ENCODE data around the gene ZNF775.

ZNF775 gene

GRCh38 chr7:150368884-150369747 is 10.0 kb upstream of the ZNF775 start:
- DNase-seq (ENCODE audit: low read depth in 3 of 3): peak in 1 of 3 donors; percentile 51

GRCh38 chr7:150369748-150370501 is 9.2 kb upstream of the ZNF775 start:
- no peak for DNase-seq (ENCODE audit: low read depth in 3 of 3)

DNA sequence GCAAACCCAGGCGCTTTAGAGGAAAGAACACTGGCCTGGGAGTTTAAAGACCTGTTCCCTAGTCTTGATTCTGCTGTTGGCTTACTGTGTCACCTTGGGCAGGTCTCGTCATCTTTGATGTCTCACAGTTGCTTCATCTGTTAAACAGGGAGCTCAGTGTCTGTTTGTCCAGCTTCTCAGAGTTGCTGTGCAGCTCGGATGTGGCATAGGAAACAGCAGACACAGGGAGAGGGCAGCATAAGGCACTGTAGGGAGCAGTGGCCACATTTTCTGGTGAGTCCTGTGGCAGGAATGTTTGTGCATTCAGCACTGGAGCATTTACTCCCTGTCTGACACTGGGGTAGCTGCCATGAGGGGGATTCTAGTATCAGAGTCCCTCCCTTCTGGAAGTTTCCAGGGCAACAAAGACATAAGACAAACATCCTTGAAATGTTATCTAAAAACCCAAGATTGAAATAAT is 8.5 kb upstream of the ZNF775 start:
- no peak for DNase-seq (ENCODE audit: low read depth in 3 of 3)

DNA sequence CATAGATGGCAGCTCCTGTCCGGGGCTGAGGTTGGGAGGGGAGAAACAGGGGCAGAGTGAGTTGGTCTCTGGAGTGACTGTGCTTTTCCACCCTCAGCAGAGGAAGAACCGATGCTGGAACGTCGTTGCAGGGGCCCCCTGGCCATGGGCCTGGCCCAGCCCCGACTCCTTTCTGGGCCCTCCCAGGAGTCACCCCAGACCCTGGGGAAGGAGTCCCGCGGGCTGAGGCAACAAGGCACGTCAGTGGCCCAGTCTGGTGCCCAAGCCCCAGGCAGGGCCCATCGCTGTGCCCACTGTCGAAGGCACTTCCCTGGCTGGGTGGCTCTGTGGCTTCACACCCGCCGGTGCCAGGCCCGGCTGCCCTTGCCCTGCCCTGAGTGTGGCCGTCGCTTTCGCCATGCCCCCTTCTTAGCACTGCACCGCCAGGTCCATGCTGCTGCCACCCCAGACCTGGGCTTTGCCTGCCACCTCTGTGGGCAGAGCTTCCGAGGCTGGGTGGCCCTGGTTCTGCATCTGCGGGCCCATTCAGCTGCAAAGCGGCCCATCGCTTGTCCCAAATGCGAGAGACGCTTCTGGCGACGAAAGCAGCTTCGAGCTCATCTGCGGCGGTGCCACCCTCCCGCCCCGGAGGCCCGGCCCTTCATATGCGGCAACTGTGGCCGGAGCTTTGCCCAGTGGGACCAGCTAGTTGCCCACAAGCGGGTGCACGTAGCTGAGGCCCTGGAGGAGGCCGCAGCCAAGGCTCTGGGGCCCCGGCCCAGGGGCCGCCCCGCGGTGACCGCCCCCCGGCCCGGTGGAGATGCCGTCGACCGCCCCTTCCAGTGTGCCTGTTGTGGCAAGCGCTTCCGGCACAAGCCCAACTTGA is 7.8 kb upstream of the ZNF775 start:
- DNase-seq (ENCODE audit: low read depth in 3 of 3): no peak

DNA sequence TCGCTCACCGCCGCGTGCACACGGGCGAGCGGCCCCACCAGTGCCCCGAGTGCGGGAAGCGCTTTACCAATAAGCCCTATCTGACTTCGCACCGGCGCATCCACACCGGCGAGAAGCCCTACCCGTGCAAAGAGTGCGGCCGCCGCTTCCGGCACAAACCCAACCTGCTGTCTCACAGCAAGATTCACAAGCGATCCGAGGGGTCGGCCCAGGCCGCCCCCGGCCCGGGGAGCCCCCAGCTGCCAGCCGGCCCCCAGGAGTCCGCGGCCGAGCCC is 7.2 kb upstream of the ZNF775 start:
- no peak for DNase-seq (ENCODE audit: low read depth in 3 of 3)

GRCh38 chr7:150372271-150373048 is 6.7 kb upstream of the ZNF775 start:
- no peak for DNase-seq (ENCODE audit: low read depth in 3 of 3)

- DNase-seq (ENCODE audit: low read depth in 3 of 3): no peak
Measured at GRCh38 chr7:150373049-150373801, 5.9 kb upstream of the ZNF775 start.

DNA sequence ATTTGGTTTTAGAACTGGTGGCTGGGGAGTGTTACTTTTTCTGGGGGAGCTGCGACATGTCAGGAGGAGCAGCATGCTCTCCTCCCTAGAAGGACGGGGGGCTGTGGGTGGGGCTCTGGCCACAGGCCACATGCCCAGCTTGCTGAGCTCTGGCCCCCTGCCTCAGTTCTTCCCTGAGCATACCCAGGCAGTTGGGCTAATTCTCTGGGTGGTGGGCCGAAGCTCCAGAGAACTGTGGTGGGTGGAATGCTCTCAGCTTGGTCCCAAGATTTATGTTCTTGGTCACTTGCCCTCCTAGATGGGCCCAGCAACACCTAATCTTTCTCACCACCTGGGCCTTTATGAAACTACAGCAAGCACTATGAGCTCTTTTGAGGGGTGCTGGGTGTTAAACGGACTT is 5.1 kb upstream of the ZNF775 start:
- DNase-seq (ENCODE audit: low read depth in 3 of 3): no peak

DNA sequence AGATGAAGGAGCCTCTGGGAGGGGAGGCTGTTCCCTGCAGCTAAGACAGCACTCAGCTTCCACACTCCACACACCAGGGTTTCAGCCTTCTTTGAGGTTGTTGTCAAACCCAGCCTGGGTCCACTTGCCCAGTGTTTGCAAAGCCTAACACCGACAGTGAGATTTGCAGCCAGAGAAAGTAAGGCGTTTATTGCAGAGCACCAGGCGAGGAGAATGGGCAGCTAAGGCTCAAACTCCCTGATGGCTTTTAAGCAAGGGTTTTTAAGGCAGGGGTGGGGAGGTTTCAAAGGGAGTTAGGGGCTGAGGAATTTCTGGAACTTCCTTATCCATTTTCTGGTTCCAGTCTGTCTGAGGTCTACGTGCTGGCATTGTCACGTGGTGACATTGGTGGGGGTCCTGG is 4.7 kb upstream of the ZNF775 start:
- DNase-seq (ENCODE audit: low read depth in 3 of 3): no peak

- DNase-seq (ENCODE audit: low read depth in 3 of 3): peak in 2 of 3 donors; percentile 17 to 49
Measured at GRCh38 chr7:150375662-150376521, 3.2 kb upstream of the ZNF775 start.

DNA sequence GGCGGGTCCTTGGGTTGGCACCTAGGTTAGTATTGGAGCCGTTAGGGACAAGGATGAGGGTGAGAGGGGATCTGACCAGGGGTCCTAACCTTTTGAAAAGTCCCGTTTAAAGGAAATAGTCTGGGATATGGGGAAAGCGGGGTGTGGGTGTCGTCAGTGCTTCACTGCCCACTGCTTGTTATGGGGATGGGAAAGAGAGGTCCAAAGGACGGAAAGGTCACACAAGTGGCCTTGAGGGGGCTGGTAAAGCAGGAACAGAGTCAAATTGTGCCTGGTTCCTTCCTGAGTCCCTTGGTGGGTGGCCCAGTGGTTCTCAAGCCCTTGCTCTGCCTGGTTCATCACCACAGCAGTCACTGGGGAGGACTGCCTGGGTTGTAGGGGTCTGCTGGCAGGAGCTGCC is 2.6 kb upstream of the ZNF775 start:
- no peak for DNase-seq (ENCODE audit: low read depth in 3 of 3)

DNA sequence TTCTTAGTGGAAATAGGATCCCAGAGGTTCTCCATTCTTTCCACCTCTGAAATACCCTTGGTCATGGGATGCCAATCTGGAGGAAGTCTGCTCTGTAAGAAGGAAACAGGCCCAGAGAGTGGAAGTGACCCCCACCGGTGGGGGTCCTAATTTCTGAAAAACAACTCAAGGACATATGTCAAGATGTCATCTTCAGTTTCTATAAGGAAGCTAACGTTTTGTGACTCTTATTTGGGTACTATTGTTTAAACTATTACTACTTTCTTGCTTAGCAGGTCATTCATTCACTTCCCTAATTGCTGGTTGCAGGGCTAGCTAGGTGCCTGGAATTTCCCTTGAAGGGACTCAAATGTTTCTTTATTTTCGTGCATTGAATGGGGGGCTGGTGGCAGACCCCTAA is 1.9 kb upstream of the ZNF775 start:
- DNase-seq (ENCODE audit: low read depth in 3 of 3): no peak

DNA sequence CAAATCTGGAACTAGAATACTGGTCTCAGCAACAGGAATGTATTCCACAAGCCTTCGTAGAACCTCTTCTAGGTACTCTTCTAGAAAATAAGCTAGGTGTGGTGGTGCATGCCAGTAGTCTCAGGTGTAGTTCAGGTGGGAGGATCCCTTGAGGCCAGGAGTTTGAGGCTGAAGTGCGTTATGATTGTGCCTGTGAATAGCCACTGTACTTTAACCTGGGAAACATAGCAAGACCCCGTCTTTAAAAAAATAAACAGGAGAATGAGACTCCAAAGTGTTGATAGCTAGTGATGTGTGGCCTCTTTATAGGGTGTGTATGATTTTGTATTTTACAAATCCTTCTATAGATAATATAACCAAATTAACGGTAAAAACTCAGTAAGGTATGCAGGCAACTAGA is 1.5 kb upstream of the ZNF775 start:
- DNase-seq (ENCODE audit: low read depth in 3 of 3): no peak

- DNase-seq (ENCODE audit: low read depth in 3 of 3): no peak
Measured at GRCh38 chr7:150378115-150378852, 846 bp upstream of the ZNF775 start.

DNA sequence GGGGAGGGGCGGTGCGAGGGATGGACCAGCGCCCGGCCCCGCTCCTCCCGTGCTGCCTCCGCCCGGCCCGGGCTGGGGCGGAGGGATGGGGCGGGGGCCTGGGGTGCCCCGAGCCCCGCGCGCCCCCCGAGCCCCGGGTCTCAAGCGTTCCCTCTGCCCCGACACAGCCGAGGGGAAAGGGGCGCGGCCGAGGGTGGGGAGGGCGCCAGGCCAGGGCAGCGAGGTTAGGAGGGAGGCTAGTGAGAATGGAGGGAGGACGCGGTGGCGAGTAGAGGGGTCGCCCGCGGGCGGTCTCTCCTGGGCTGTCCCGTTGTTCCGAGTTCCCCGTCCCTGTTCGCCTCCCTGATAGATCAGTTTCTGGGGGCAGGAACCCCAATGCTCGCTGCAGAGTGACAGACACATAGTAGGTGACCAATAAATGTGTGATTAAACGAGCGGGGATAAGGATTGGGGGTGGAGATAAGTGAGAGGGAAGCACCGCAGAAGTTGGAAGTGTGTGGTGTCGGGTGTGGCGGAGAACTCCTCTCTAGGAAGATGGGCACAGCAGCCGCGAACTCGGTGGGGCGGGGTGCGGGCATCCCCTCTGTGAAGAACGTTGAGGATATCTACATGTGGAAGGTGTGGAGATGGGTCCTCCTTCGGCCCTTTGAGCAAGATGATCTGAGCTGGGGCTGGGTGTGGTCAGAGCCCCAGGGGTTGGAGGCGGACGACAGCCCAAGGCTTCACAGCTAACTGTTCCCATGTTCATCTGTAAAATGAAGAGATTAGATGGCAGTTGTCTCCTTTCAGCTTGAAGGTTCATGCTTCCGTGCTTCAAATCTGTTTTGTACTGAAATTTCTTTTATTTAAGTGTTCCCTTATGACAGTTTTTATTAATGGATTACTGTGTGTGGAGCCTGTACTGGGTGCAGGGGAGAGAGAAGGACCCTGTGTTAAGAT is 580 bp downstream of the ZNF775 start:
- DNase-seq (ENCODE audit: low read depth in 3 of 3): no peak

DNA sequence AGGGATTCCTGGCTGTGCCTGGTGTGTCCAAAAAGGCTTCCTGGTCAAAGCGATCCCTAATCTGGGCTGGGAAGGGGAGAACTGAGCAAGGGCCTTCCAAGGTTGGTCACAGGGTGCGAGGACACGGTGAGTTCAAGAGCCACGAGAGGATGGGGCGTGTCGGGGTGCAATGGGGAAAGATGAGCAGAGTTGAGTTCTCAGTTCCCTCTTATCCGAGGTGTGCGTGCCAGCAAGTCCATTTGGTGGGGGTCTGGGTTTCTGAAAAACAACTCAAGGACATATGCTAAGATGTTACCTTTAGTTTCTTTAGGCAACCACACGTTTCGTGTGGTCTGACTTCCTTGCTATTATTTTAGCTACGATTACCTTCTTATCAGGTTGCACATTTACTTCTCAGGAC is 1.3 kb downstream of the ZNF775 start:
- no peak for DNase-seq (ENCODE audit: low read depth in 3 of 3)

GRCh38 chr7:150381096-150381495 is 2.0 kb downstream of the ZNF775 start:
- DNase-seq (ENCODE audit: low read depth in 3 of 3): no peak

DNA sequence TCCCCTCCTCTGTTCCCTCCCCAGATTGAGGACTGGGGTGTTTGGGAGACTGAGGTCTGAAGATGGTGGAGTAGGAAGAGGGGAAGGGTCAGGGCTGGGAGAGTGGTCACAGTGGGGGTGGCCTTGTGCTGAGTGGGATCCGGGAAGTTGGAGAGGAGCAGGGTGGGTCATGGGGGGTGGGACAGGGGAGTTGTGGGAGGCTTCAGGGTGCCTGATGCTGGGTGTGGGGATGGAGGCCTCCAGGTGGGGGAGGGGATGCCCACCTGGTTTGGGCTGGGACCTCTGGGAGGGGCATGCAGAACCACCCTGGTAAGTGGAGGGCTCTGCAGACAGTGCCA is 2.6 kb downstream of the ZNF775 start:
- DNase-seq (ENCODE audit: low read depth in 3 of 3): no peak

All from stimulated activated CD4-positive, alpha-beta T cell treated with anti-CD3 and anti-CD28 coated beads, TNF-alpha, amount 100 ng/mL, for 48 hours (primary cell).